Medulla oblongata (tissue), 1 donor: Measurements from ENCODE around the gene FGF5.
A peak's percentile ranks its signal among the peaks of the same experiment; 100 is the strongest.
"Not testable (repeated sequence)": the region's sequence is repeated elsewhere in the genome, so short reads cannot be mapped to it uniquely, and the experiment has no call there.

Source experiments
- DNase-seq: peaks from one replicate; pipeline ENCODE4 v3.0.0-alpha.2; 2015; ENCODE audit errors: extremely low spot score

FGF5 gene

DNA sequence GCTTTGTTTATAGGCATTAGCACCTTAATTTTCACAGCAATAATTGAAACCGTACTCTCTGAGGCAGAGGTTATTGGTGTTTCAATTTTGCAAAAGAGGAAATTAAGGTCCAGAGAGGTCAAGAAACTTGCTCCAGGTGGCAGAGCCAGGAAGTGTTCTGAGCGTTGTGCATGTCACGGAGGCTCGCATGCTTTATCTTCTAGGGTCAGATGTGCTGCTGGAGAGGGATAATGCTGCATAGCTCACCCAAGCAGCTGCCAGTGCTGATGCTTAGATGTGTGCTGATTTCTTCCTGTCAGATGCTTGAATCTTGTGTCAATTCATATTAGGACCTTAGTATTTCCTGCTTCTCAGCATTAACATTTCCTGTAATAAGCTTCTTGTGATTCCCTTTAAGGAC, 13.0 kb upstream of the FGF5 start:
- no peak for DNase-seq

DNA sequence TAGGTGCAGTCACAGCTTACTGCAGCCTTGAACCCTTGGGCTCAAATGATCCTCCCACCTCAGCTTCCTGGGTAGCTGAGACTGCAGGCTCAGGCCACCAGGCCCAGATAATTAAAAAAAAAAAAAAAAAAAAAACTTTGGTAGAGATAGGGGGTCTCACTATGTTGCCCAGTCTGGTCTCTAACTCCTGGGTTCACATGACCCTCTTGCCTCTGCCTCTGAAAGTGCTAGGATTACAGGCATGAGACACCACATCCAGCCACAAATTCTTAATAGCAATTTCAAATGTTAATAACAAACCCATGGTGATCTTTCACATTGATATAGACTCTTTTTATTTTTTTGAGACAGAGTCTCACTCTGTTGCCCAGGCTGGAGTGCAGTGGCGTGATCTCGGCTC, 12.3 kb upstream of the FGF5 start:
- DNase-seq = no peak

DNA sequence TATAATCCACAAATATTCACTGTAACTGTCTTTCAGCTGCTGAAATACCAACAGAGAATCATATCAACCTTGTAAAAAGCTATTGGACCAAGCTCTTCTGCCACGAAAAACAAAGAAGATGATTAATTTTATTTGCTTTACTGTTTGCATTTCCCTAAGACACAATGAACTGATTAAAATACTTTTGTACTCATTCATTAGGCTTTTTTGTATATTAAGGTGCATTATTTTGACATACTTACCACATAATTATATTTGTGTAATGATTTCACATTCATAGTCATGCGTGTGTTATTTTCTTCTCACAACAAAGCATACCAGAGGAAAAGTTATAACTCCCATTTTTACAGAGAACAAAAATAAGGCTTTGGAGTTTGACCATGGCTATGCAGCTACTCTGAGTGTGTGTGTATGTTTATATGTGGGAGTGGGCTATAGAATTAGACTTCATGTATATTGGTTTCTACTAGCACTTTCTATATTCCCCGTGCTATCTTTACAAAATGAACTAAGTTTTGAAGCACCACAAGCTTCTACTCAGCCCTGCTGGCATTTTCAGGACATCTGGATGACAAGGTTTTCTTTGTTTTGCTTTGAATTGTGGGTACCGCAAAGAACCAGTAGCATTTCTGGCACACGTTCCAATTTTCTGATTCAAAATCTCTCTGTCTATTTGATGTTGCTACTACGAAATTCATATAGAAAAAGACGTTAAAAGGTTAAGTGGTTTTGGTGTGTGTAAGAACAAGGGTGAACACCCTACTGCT, 11.0 kb upstream of the FGF5 start:
- peak; percentile 10 for DNase-seq

DNA sequence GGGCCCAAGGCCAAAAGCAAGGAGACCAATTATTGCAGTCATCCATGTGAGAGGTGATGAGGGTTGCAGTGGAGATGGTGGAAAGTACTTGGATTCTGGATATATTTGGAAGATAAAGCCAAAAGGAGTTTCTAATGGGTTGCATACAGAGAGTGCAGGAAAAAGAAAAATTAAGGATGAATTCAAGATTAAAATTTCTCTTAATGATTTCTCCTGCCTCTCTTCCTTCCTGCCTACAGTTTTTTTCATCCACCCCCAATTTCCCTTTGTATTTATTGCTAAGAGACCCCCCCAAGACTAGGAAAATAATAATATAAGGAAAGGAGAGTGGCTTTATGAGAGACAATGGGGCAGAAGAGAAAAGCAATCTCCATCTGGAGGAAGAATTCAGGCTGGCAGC, 8.6 kb upstream of the FGF5 start:
- DNase-seq = no peak

DNA sequence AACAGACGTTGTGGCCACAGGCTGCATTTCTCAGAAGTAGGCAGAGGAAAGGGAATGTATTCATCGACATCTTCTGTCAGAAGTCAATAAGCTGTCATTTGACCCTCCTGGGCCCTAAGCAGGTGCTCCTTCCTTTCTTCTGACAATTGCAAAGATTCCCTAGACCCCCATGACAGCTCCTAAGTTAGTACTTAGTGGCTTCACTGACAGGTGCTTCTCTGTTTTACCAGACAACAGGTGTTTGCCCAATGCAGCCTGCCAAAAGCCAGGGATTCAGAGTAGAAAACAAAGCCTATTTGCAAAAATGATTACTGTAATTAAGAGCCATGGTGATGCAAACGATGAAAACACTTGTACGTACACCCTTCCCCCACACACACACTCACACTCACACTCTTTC, 7.5 kb upstream of the FGF5 start:
- no peak for DNase-seq

DNA sequence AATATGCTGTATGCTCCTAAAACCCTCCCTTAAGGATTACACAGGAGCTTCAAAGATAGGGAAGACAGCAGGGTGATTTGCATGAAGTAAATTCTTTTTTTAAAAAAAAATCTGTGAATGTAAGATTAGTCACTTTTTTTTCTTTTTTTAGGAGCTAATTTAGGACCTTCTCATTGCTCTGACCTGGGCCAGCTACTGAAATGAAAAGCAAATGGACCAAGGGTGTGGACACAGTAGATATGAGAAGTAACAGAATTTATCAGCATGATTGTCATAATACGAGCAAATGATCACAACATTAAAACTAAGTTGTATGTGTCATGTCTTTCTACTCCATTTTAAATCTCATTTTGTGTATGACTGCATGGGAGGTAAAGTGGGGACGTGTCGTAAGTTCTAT, 6.6 kb upstream of the FGF5 start:
- DNase-seq = no peak

DNA sequence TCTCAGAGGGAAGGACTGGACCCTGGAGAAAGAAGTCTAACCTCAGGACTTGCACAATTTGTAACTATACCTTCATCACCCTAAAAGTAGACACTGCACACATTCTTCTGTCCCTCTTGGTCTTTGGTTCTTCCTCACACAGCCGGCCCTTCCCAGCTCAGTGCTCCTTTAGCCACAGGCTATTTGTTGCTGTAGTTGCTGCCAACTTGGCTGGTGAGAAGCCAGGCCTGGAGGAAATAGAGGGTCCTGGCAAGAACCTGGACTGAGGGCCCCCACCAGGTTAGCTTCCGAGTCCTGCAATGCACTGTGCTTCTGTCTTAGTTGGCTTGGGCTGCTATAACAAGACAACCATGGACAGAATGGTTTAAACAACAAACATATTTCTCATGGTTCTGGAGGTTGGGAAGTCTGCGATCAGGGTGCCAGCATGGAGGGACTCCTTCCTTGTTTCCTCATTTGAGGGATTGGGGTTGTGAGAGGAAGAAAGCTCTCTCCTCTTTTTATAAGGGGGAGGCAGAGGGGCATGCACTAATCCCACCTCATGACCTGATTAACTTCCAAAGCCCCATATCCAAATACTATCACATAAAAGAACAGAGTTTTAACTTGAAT, 4.4 kb upstream of the FGF5 start:
- no peak for DNase-seq

DNA sequence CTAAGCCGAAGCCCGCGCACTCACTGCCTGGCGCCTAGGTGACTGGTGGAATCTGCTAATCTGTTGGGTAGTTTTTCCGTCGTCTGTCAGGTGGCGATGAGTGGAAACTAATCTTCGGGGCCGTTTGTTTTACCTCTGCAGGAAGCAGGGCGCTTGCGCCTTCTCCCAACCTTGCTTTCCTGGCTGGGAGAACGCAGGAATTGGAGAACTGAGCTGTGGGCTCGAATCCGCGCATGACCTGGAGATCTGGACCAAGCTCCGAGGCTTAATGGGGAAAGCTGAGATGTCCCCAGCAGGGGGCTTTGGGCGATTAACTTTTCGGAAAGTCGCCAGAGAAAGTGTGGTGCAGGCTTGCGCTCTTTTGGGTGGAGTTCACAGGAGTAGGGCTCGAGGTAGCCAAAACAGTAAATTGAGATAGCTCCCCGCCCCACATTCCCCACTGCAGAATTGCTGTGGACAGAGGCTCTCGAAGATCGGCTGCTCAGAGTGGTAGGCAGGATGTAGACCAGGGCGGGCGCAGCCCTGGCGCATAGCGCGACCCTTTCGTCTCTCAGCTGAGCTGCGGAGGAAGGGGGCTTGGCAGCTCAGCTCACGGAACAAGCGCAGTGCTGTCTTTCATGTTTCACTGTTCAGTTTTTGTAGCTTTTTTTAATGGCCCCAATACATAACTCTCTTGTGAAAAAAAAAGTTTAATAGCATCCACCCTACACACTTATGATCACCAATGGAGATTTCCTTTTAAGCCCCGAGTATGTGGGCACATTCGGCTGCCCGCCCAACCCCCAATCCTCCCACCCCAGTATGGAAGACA, 2.7 kb upstream of the FGF5 start:
- DNase-seq = no peak

DNA sequence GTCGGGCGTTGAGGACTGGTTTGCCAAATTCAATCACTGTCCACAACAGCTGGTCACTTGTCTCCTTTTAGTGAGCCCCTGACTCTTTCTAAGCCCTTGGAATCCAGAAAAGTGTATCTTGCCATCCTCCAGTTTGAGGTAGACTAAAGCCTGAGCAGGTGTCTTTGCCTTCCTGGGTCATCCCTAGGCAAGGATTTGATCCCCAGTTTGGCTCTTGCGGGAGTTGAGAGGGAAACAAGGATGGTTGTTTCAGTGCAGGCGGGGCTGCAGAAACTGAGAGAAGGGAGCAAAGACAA, 2.2 kb upstream of the FGF5 start:
- no peak for DNase-seq

DNA sequence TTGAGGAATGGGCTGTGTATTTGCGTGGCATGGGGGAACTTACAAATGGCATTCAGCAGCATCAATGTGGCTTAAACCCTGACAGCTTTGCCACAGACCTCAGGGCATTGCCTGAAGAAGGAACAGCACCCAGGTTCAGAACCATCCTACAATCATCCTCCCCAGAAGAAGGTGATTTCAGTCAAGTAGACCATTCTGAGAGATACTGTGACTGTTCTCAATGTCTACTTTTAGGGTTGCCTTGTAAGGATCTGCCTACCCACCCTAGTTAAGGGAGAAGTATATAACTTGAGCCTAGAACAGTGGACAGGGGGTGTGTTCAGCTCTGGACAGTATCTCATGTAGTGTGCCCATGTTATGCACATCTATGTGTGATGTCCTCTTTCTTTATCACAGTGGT, 1.6 kb upstream of the FGF5 start:
- no peak for DNase-seq

DNA sequence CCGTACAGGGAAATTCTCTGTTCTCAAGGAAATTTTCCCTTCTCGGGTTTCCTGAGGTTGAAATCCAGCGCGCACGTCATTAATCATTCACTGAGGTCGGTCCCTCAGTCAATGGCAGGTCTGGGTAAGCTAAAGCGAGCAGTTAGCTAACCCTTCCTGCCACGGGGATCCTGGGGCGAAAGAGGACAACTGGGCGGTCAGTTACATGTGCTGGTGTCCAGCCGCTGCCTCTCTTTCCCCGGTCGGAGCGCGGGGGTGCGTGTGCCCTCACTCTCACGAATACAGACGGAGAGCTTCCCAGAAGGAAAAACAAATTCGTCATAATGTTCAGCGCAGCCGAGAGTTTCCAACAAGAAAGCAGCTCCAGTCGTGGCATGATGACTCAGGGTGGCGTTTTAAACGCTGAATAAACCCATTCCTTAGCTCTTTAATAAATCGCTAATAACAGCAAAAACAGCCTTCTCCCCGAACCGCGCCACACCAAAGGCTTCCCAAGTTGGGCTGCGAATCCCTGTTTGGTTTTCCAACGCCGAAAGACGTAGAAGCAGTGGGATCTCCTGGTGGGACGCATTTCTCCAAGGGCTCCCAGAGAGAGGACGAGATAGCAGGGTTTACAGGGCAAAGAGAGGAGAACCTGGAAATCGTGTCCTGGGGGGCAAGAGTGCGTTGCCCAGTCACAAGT, 752 bp upstream of the FGF5 start:
- DNase-seq = no peak

DNA sequence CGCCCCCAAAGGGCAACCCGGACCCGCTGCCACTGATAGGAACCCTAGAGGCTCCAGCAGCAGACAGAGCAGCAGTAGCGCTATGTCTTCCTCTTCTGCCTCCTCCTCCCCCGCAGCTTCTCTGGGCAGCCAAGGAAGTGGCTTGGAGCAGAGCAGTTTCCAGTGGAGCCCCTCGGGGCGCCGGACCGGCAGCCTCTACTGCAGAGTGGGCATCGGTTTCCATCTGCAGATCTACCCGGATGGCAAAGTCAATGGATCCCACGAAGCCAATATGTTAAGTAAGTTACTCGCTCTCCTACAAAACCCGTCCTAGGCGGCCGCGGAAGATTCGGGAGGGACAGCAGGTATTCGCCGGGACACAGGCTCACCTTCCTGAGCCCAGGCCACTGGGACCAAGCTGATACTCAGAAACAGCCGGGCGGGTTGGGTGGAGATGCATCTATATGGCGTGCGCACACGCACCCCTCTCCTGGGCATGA, 477 bp downstream of the FGF5 start:
- no peak for DNase-seq

DNA sequence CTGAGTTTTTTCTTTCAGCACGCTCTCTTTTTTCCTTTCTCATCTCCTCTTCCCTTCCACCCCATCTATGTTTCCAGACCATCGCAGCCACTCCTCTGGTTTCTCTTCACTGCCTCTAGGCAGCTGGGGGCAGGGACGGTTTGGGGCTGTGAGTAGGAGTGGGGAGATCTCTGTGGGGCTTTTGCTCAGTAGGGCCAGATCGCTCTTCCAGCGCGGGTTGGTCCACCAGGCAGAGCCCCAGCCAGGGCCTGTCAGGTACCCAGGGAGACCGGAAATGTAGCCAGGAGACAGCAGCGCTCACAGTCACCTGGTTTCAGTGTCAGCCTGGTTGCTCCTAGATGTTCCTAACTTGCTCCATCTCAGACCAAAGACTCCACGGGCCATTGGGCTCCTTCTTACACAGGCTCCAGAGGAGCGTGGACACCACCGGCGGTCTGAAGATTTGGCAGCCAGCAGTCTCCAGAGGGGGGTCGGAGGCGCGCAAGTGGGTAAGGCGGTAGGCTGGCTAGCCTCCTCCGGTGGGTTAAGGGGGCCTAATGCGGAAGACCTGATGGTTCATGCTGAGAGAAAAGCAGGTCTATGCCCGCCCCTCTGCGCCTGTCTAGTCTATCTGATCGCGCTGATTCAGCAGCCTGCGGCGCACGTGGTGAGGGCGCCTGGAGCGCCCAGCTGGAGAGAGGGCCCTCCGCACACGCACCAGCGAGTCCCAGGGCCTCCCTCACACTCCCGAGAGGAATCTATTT, 1.8 kb downstream of the FGF5 start:
- DNase-seq = no peak

DNA sequence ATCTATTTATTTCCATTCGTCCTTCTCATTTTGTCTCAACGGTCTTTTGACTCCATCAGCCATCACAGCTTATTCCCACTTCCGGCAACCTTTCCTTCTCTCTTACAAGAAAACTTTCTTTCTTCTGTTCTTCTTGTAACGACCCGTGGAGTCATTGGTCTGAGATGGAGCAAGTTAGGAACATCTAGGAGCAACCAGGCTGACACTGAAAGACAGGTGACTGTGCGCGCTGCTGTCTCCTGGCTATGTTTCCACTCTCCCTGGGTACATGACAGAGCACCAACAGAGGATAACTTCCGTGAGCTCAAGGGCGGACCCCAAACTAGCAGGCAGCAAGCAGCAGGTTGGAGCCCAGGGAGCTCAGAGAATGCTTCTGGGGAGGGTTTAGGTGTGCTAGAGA, 2.5 kb downstream of the FGF5 start:
- DNase-seq = no peak

DNA sequence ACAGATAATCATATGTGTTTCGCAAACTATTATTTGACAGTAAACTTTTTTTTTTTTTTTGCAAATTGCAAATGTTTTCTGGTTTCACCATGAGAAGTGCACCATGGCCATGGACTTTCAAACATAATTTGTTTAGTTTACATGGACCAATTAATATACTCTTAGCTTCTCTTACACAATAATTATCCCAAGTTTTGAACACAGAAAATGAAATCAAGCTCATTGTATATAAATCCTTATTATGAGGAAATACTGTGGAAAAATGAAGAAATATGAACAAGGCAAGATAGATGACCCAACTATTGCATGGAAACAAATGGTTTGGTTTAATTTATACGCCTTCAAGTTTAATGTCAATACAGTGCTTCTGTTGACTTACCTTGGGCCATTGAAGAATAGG, 3.9 kb downstream of the FGF5 start:
- DNase-seq = no peak

DNA sequence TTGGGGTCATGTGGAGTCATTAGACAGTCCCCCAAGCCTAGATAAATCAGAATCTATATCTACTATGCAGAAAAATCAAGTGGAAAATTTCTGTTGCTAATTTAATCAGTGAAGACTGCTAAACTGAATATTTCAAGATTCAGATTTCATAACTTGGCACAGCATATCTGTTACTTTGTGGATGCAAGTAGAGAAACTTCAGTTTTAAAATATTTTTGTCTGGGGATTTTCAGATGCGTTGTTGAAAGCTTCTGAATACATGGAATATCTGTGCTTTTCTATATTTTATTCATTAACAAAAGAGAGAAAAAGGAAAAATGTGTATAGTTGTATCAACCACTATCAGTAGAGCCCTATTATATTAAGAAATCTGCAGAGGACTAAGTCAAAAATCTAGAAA, 4.4 kb downstream of the FGF5 start:
- no peak for DNase-seq

DNA sequence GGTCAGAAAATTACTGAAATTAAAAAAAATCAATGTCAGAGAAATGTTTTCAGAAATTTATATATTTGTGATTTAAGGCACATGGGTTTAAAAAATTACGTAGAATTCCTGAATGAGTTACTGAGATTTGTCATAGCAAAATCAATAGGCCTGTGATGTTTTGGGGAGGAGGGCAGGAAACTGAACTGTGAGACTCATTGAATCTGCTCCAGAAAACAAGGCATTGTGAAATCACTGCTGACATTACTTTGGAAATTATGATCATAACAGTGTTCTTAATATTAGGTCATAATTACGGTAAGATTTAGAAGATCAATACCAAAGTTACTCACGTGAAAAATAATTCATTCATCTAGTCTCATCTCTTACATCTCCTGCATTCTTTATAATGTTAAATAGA, 5.3 kb downstream of the FGF5 start:
- no peak for DNase-seq

DNA sequence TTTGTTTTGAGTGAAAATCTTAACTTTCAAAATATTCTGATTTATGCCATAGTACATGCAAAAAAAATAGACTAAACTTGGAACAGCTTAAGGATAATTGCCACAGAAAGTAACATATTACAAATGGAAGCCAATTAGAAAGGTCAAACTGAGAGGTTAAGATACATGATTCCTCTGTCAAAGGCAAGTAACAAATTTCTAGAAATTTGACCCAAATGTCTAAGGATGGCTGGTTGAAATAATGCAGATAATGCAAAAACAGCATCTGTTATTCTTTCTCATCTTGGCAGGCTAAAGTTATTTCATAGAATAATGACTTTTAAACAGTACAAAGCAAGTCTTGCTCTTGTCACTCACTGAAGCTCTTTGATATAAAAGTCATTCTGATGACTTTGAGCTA, 10.5 kb downstream of the FGF5 start:
- no peak for DNase-seq

DNA sequence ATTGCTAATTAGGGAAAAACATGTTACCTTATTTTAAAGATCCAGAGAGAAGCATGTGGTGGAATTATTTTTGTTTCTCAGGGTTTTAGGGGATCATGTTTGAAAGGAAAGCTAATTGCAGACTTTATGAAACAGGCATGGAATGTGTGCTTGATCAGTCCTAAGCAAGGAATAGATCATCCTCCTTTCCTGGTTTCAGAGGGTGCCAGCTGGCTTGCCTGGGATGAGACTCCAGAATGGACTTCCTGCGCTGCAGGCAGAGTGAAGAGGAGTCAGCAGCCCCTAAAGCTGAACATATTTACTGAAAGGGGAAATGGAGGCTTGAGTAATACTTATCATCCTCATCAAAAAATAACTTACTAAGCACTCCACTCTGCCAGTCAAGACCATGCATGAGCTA, 13.3 kb downstream of the FGF5 start:
- no peak for DNase-seq

DNA sequence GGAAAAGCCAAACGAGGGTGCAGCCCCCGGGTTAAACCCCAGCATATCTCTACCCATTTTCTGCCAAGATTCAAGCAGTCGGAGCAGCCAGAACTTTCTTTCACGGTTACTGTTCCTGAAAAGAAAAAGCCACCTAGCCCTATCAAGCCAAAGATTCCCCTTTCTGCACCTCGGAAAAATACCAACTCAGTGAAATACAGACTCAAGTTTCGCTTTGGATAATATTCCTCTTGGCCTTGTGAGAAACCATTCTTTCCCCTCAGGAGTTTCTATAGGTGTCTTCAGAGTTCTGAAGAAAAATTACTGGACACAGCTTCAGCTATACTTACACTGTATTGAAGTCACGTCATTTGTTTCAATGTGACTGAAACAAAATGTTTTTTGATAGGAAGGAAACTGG, 20.0 kb downstream of the FGF5 start:
- DNase-seq = no peak

DNA sequence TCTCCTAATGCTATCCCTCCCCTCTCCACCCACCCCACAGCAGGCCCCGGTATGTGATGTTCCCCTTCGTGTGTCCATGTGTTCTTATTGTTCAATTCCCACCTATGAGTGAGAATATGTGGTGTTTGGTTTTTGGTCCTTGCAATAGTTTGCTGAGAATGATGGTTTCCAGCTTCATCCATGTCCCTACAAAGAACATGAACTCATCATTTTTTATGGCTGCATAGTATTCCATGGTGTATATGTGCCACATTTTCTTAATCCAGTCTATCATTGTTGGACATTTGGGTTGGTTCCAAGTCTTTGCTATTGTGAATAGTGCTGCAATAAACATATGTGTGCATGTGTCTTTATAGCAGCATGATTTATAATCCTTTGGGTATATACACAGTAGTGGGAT, 24.2 kb downstream of the FGF5 start:
- not testable (repeated sequence) for DNase-seq

DNA sequence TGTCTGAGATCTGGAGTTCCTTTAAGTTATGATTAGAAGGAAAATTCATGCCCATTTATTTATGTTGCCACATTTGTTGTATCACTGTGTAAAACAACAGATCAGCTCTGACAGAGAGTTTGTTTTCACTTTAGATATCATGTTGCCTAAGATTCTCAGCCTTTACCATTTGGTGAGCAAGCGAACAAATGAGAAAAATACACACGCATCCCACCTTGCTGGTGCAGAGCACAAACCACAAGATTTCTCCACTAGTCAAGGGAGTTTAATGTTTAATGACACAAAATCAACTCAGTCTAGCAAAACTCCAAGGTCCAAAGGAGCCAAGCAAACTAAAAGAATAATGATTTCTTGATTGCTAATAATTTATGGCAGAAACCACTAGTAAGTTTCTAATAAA, 27.7 kb downstream of the FGF5 start:
- DNase-seq = no peak
